Adipocyte (in vitro differentiated cells): ENCODE measurements around the gene GAB3.
"Not testable (repeated sequence)": the region's sequence is repeated elsewhere in the genome, so short reads cannot be mapped to it uniquely, and the experiment has no call there.

ENCODE experiments used
- DNase-seq: peaks from one replicate; pipeline ENCODE4 v3.0.0-alpha.2; 2015; ENCODE audit warnings: low read depth
- H3K27me3 ChIP-seq: replicated peaks from 2 replicates; pipeline ENCODE4 v1.7.0; 2013; ENCODE audit warnings: mild to moderate bottlenecking, low read length, moderate library complexity; ENCODE audit not compliant: control insufficient read depth, insufficient read depth
- H3K36me3 ChIP-seq: 2 replicates; pipeline ENCODE4 v1.7.0; 2013; ENCODE audit warnings: low read length, mild to moderate bottlenecking, moderate library complexity; ENCODE audit not compliant: control insufficient read depth, insufficient read depth, severe bottlenecking
- H3K4me1 ChIP-seq: 2 replicates; pipeline ENCODE4 v1.7.0; 2013; ENCODE audit warnings: mild to moderate bottlenecking, low read length, moderate library complexity; ENCODE audit not compliant: control insufficient read depth, insufficient read depth
- H3K4me3 ChIP-seq: 2 replicates; pipeline ENCODE4 v1.7.0; 2013; ENCODE audit warnings: mild to moderate bottlenecking, low read length, moderate library complexity
- H3K9ac ChIP-seq: 2 replicates; pipeline ENCODE4 v1.7.0; 2013; ENCODE audit warnings: mild to moderate bottlenecking, low read length, moderate library complexity
- H3K9me3 ChIP-seq: 2 replicates; pipeline ENCODE4 v1.7.0; 2013; ENCODE audit warnings: mild to moderate bottlenecking, low read length, moderate library complexity; ENCODE audit not compliant: control insufficient read depth

The GAB3 gene

DNA sequence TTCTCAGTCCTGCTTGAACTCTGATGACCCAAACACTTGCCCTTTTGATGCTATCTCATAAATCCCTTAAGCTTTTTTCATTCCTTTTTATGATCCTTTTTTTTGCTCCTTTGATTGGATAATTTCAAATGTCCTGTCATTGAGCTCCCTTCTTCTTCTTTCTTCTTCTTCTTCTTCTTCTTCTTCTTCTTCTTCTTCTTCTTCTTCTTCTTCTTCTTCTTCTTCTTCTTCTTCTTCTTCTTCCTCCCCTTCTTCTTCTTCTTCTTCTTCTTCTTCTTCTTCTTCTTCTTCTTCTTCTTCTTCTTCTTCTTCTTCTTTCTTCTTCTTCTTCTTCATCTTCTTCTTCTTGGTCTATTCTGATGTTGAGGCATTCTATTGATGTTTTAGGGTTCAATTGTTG lies 78.8 kb downstream of the GAB3 start:
- H3K36me3 ChIP-seq, H3K4me3 ChIP-seq, H3K9ac ChIP-seq, H3K27me3 ChIP-seq, DNase-seq, H3K4me1 ChIP-seq: not testable (repeated sequence)
- peaks cover 20% of the 10 kb centered on the region for H3K9me3 ChIP-seq

DNA sequence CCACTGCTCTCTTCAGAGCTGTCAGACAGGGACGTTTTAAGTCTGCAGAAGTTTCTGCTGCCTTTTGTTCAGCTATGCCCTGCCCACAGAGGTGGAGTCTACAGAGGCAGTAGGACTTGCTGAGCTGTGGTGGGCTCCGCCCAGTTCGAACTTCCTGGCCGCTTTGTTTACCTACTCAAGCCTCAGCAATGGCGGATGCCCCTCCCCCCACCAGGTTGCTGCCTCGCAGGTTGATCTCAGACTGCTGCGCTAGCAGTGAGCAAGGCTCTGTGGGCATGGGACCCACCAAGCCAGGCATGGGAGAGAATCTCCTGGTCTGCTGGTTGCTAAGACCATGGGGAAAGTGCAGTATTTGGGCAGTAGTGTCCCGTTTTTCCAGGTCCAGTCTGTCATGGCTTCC lies 80.0 kb downstream of the GAB3 start:
- not testable (repeated sequence) for H3K27me3 ChIP-seq, H3K36me3 ChIP-seq, H3K9ac ChIP-seq, H3K4me3 ChIP-seq, H3K4me1 ChIP-seq, DNase-seq
- H3K9me3 ChIP-seq = peaks cover 20% of the 10 kb centered on the region

DNA sequence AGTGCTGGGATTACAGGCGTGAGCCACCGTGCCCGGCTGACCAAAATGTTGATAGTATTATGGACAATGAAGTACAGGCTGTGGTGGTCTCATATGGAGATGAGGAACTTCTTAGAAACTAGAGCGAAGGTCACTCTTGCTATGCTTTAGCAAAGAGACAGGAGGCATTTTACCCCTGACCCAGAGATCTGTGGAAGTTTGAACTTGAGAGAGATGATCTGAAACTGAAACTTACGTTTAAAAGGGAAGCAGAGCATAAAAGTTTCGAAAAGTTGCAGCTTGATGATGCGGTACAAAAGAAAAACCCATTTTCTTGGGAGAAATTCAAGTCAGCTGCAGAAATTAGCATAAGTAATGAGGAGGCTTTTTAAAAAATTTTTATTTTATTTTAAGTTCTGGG lies 89.0 kb downstream of the GAB3 start:
- Histone ChIP-seq H3K4me3 (no peak overlapping the region), H3K27me3 (peaks cover 8% of the 10 kb centered on the region), H3K4me1 (no peaks in the 10 kb centered on the region), H3K9ac (no peak overlapping the region), H3K36me3 (no peaks in the 10 kb centered on the region), H3K9me3 (peaks cover 18% of the 10 kb centered on the region)
- no peak for DNase-seq

DNA sequence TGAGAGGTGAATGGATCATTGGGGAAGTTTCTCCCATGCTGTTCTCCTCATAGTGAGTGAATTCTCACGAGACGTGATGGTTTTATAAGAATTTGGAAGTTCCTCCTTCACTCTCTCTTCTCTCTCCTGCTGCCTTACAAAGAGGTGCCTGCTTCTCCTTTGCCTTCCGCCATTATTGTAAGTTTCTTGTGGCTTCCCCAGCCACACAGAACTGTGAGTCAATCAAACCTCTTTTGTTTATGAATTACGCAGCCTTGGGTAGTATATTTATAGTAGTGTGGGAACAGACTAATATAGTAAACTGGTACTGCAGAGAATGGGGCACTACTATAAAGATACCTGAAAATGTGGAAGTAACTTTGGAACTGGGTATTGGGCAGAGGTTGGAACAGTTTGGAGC lies 89.7 kb downstream of the GAB3 start:
- peaks cover 18% of the 10 kb centered on the region for H3K9me3 ChIP-seq

DNA sequence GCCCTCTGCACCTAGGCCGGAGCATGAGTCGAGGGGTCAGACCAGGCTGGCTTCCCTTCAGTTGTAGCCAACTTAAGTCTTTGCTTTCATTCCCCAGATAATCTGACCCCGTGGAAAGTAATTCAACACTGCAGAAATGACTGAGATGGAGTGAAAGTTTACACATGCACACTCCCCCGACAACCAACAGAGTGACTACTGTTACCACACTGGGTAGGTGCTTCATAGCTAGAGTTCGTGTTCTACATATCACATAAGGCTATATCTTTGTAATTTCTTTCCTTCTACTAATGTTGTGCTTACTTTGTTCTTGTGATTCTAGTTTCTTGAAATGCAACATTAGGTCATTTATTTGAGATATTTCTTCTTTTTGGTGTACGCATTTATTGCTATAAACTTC lies 90.3 kb downstream of the GAB3 start:
- H3K27me3 ChIP-seq = peaks cover 8% of the 10 kb centered on the region
- H3K9me3 ChIP-seq = peaks cover 18% of the 10 kb centered on the region
- H3K36me3 ChIP-seq = no peaks in the 10 kb centered on the region
- no peaks in the 10 kb centered on the region for H3K4me1 ChIP-seq
- no peak for DNase-seq
- no peak overlapping the region for H3K9ac ChIP-seq
- no peak overlapping the region for H3K4me3 ChIP-seq

More for the DNA sequence above, 89.7 kb downstream of the GAB3 start:
- Histone ChIP-seq H3K4me1 (no peaks in the 10 kb centered on the region), H3K9ac (no peak overlapping the region), H3K36me3 (no peaks in the 10 kb centered on the region), H3K4me3 (no peak overlapping the region), H3K27me3 (peaks cover 8% of the 10 kb centered on the region)
- no peak for DNase-seq

DNA sequence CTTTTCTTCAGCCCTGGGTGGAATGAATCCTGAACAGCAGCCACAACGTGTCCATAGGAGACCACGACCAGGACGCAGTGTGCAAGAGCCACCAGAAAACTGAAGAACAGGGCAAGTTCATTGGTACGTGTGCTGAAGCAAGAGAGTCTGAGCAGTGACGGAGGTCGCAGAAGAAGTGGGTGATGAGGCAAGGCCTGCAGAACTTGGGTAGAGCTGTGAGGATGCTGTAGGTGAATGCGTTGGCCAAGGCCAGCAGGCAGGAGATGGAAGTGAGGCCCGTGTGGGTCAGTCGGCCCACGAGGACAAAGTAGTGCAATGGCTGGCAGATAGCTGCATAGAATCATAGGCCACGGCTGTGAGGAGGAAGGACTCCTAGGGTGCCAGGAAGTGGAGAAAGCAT lies 91.9 kb downstream of the GAB3 start:
- H3K4me1 ChIP-seq = no peaks in the 10 kb centered on the region
- peaks cover 12% of the 10 kb centered on the region for H3K9me3 ChIP-seq
- no peak overlapping the region for H3K4me3 ChIP-seq
- H3K9ac ChIP-seq = no peak overlapping the region
- DNase-seq = no peak
- H3K27me3 ChIP-seq = peaks cover 8% of the 10 kb centered on the region
- H3K36me3 ChIP-seq = no peaks in the 10 kb centered on the region

DNA sequence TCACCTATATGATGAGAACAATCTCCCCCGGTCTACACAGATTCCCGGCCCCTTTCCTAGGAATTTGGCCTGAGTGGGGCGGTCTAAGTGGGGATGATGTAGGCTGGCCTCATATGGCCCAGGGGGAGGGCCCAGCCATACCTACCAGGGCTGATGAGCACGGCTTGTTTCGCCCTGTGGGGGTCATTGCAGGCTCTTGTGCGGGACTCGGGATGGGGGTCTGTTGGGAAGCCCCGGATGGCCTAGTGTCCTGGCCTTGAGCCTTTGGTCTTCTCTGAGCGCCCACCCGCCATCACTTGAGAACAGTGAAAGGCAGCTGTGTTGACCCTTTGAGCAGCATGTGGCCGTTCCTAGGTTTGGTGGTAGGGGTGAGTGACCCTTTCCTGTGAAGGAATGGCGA lies 92.7 kb downstream of the GAB3 start:
- H3K9me3 ChIP-seq = peaks cover 12% of the 10 kb centered on the region
- H3K36me3 ChIP-seq = no peaks in the 10 kb centered on the region
- no peaks in the 10 kb centered on the region for H3K4me1 ChIP-seq
- H3K4me3 ChIP-seq = no peak overlapping the region
- no peak for DNase-seq
- H3K27me3 ChIP-seq = peaks cover 8% of the 10 kb centered on the region
- H3K9ac ChIP-seq = no peak overlapping the region

DNA sequence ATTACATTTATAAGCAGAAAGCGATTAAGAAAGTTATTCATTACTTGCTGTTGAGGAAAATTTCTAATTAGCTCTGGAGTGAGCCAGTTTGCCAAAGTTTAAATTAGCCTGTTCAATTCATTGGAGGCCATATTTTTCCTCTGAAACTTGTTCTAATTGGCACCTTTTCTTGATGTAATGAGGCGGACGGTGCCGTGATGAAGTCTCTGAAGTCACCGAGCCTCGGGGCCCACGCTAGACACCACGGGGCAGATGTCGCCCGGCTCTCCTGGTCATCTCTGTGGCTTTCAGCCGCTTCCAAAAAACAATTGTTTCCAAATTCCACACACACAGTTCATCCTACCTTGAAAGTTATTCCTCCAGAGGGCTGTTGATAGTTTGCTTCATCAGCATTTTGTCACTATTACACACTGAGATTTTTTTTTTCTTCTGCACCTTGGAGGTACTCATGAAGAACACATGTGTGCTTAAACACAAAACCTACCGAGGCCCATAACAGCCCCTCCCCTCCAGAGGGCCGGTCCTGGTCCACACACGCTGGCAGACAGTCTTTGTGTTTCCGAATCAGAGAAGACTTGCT lies 93.6 kb downstream of the GAB3 start:
- Histone ChIP-seq H3K27me3 (peaks cover 8% of the 10 kb centered on the region), H3K4me3 (no peak overlapping the region), H3K4me1 (no peaks in the 10 kb centered on the region), H3K9ac (no peak overlapping the region), H3K9me3 (peaks cover 5% of the 10 kb centered on the region), H3K36me3 (no peaks in the 10 kb centered on the region)
- DNase-seq = no peak

DNA sequence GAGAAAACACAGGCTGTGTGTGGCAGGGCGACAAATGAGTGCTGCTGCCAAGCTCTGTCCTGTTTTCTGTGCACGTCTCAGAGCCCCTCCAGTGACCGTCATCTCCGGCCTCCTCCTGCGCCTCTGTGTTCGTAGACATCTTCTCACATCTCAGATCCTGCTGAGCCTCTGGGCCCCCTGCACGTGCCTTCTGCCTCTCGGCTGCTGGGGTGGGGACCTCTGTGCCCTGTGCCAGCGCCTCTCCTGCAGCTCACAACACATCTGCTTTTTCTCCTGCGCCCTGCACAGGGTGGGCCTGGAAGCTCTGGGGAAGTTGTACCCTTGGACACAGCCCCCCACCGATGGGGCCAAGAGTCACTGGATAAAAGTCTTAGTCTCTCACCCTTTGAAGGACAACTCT lies 95.1 kb downstream of the GAB3 start:
- Histone ChIP-seq H3K9me3 (no peaks in the 10 kb centered on the region), H3K4me3 (no peak overlapping the region), H3K36me3 (no peaks in the 10 kb centered on the region), H3K9ac (no peak overlapping the region), H3K27me3 (peaks cover 3% of the 10 kb centered on the region), H3K4me1 (no peaks in the 10 kb centered on the region)
- DNase-seq = no peak

DNA sequence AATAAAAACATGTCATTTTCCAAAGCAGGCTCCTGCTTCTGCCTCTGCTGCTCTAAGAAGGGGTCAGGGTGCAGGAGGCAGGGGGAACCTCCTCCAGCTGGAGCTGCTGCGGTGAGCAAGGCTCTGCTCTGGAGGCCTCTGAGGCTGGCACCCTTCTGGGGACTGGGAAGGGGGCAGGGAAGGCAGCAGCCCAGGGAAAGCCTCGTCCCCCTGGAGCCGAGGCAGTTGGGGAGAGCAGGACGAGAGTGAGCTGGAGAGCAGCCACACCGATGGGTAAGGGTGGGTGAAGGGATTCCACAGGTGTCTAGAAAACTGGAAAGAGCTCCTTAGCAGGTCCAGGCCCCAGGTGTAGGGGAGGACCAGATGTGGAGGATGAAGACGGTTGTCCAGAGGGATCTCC lies 95.5 kb downstream of the GAB3 start:
- Histone ChIP-seq H3K27me3 (no peaks in the 10 kb centered on the region), H3K9ac (no peak overlapping the region)

DNA sequence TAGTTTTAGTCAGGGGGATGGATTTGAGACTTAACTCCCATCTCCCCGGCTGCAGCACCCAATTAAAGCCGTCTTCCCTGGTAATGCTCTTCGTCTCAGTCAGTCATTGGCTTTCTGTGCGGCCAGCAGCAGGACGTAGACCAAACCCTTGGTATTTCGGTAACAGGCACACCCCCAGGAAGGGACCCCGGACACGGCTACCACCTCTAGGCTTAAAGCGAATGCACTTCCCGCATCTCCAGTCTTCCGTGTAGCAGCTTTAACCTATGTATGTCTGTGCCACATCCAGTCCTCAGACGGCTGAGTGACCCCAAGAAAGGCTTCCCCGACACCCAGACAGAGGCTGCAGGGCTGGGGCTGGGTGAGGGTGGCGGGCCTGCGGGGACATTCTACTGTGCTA lies 96.0 kb downstream of the GAB3 start:
- Histone ChIP-seq H3K9ac (no peak overlapping the region), H3K27me3 (no peaks in the 10 kb centered on the region), H3K9me3 (no peaks in the 10 kb centered on the region), H3K4me1 (no peaks in the 10 kb centered on the region), H3K36me3 (no peaks in the 10 kb centered on the region), H3K4me3 (no peak overlapping the region)
- no peak for DNase-seq

More for the DNA sequence above, 95.5 kb downstream of the GAB3 start:
- Histone ChIP-seq H3K4me1 (no peaks in the 10 kb centered on the region), H3K9me3 (no peaks in the 10 kb centered on the region), H3K36me3 (no peaks in the 10 kb centered on the region), H3K4me3 (no peak overlapping the region)
- no peak for DNase-seq

DNA sequence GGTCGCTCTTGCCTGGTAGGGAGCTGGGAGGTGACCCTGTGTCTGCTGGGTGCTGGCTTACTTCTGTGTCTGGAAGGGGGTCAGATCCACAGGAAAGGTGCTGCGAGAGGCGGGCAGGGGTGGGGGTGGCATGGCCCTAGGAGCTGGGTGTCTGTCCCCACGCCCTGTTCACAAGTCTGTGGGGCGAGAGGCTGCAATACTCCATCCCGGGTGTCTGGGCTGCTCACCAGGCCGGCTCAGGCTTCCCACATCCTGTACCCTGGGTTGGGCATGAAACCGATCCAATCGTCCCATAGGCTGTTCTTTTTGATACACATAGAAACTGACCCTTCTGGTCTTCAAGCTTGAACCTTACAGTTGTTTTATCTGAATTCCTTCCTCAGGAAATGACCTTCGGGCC lies 96.5 kb downstream of the GAB3 start:
- Histone ChIP-seq H3K36me3 (no peaks in the 10 kb centered on the region), H3K4me3 (no peak overlapping the region), H3K9me3 (no peaks in the 10 kb centered on the region), H3K4me1 (no peaks in the 10 kb centered on the region), H3K9ac (no peak overlapping the region), H3K27me3 (no peaks in the 10 kb centered on the region)
- DNase-seq = no peak
